ENCODE data around the gene AUTS2. TPM values are rescaled to one million over a fixed set of nuclear protein-coding genes. Genes with fewer than 3 reads are reported as not detected.

Gene AUTS2
- total and polyA plus RNA-seq, 10 of the 15 experiments (the other 5 are each of a cell fraction or from before 2014, with no cell fraction given) = 6.4 to 55.6 (median 21.6) TPM

DNA sequence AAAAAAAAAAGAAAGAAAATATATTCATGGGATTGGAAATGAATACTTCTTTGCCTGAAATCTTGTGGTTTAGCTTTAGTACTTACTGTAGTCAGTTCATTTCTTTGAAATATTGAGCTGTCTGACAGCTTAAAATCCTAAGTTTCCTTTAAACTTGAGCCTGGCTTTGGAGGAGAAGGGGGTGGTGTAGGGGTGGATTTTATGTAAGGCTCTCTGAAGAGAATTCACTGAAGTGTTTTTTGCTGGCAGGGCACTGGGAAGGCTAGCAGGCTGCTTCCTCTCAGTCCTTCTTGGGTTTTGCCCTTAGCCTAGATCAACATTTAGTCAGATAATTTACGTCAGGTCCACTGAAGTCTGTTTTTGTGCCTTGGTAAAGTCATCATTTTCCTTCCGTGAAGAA lies 516.5 kb downstream of the AUTS2 start (continued):
- TF ChIP-seq BCL3 (IDR thresholded peaks at IDR 0.05; ENCODE audit: borderline replicate concordance, insufficient read depth, low read depth, low read length, poor library complexity, severe bottlenecking) = no peak
- no peak for TF ChIP-seq TCF12 (IDR thresholded peaks at IDR 0.05; ENCODE audit: low read depth, low read length)
- TF ChIP-seq ZNF24 (IDR thresholded peaks at IDR 0.05) = no peak
- TF ChIP-seq SIN3A (IDR thresholded peaks at IDR 0.05; ENCODE audit: low read depth, low read length) = no peak
- no peak for TF ChIP-seq POLR2AphosphoS5 (IDR thresholded peaks at IDR 0.05; ENCODE audit: low read length)
- no peak for TF ChIP-seq CHD4 (IDR thresholded peaks at IDR 0.05)
- TF ChIP-seq, protein P1, sequence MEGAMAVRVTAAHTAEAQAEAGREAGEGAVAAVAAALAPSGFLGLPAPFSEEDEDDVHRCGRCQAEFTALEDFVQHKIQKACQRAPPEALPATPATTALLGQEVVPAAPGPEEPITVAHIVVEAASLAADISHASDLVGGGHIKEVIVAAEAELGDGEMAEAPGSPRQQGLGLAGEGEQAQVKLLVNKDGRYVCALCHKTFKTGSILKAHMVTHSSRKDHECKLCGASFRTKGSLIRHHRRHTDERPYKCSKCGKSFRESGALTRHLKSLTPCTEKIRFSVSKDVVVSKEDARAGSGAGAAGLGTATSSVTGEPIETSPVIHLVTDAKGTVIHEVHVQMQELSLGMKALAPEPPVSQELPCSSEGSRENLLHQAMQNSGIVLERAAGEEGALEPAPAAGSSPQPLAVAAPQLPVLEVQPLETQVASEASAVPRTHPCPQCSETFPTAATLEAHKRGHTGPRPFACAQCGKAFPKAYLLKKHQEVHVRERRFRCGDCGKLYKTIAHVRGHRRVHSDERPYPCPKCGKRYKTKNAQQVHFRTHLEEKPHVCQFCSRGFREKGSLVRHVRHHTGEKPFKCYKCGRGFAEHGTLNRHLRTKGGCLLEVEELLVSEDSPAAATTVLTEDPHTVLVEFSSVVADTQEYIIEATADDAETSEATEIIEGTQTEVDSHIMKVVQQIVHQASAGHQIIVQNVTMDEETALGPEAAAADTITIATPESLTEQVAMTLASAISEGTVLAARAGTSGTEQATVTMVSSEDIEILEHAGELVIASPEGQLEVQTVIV (IDR thresholded peaks at IDR 0.05; ENCODE audit: borderline replicate concordance, partially characterized antibody) = no peak

GRCh38 chr7:70116244-70116643 lies 518.0 kb downstream of the AUTS2 start:
- no peaks in the 10 kb centered on the region for H3K4me1 ChIP-seq (ENCODE audit: control insufficient read depth, insufficient read depth, low read length)
- no peak overlapping the region for H3K4me3 ChIP-seq
- H2AFZ ChIP-seq (ENCODE audit: control insufficient read depth, low read depth, low read length) = no peak overlapping the region
- POLR2A ChIA-PET = no interaction called here
- ATAC-seq = no peak
- no peak overlapping the region for H3K9ac ChIP-seq (ENCODE audit: control insufficient read depth, insufficient read depth, low read length)
- H3K4me2 ChIP-seq (ENCODE audit: control insufficient read depth, insufficient read depth) = no peak overlapping the region
- in situ Hi-C loops (cut with MboI) (no loop called here), intact Hi-C loops (cut with micrococcal nuclease; ENCODE audit: unreplicated experiment) (no loop called here)
- H4K20me1 ChIP-seq (ENCODE audit: control insufficient read depth, insufficient read depth) = no peaks in the 10 kb centered on the region
- BruUV-seq (replicated peaks) = no TSS peak
- H3K79me2 ChIP-seq (ENCODE audit: control insufficient read depth, insufficient read depth, low read length) = no peaks in the 10 kb centered on the region
- RAD21 ChIA-PET (ENCODE audit: unreplicated experiment) = interaction anchor here (1.3 kb wide), 1 partner anchor 15 kb away, joined by 8 read pairs; no protein-coding TSS in a partner anchor
- FAIRE-seq = no peak
- no peaks in the 10 kb centered on the region for H3K27me3 ChIP-seq (replicated peaks in 1 of 2; ENCODE audit: control insufficient read depth in 2 of 2, insufficient read depth in 2 of 2, low read length in 1 of 2)
- H3K9me3 ChIP-seq (replicated peaks; ENCODE audit: control insufficient read depth, insufficient read depth, low read length) = peaks cover 5% of the 10 kb centered on the region
- H3K27ac ChIP-seq (ENCODE audit: control insufficient read depth, insufficient read depth) = no peak overlapping the region
- no peak for DNase-seq (ENCODE audit: low read depth, low spot score)
- SMC1A ChIA-PET (ENCODE audit: uncharacterized antibody, unreplicated experiment) = interaction anchor here (0.6 to 1.3 kb wide), 4 partner anchors 9 to 54 kb away, joined by 3 to 5 read pairs (median 3); no protein-coding TSS in a partner anchor
- H3K36me3 ChIP-seq (ENCODE audit: control insufficient read depth in 2 of 2, insufficient read depth in 2 of 2, low read length in 1 of 2) = no peaks in the 10 kb centered on the region; a peak in 1 of 4 replicates
- WGBS (ENCODE audit: insufficient coverage, insufficient replicate concordance, low lambda C conversion rate, missing lambda C conversion rate) = 21% methylated on average over 2 of the region's 2 CpGs
- no peak for TF ChIP-seq EED (IDR thresholded peaks at IDR 0.05; ENCODE audit: low read depth)
- no peak for TF ChIP-seq RBBP5 (conservative IDR thresholded peaks at IDR 0.05)
- TF ChIP-seq RB1 (IDR thresholded peaks at IDR 0.05; ENCODE audit: borderline replicate concordance) = no peak
- TF ChIP-seq RUNX3 (IDR thresholded peaks at IDR 0.05; ENCODE audit: low read length) = no peak
- no peak for TF ChIP-seq SMARCA5 (IDR thresholded peaks at IDR 0.05)
- TF ChIP-seq CBX3 (IDR thresholded peaks at IDR 0.05; ENCODE audit: borderline replicate concordance, low read depth) = no peak
- TF ChIP-seq FOXM1 (IDR thresholded peaks at IDR 0.05; ENCODE audit: low read depth, low read length) = no peak
- no peak for TF ChIP-seq BACH1 (IDR thresholded peaks at IDR 0.05; ENCODE audit: borderline replicate concordance)
- CTCF ChIA-PET = interaction anchor here (0.6 to 1.1 kb wide), 3 partner anchors 10 to 24 kb away, joined by 3 read pairs; no protein-coding TSS in a partner anchor

Data from GM12878 (cell line).